Stomach (tissue), 9 donors: ENCODE results near the gene AFF4. TPM values are rescaled to one million over a fixed set of nuclear protein-coding genes. Genes with fewer than 3 reads are reported as not detected.

ENCODE experiments used
- DNase-seq, 2 donors: peaks; one replicate each; pipeline versions ENCODE4 v3.0.0 to v3.0.0-alpha.2; 2013 to 2019
- H3K27ac ChIP-seq, 5 donors: fragments of 200-600 bp in 4 of 5; sonication (generic) in 4 of 5; one replicate each; pipeline ENCODE4 v1.5.1; 2013 to 2019; ENCODE audit warnings: mild to moderate bottlenecking in 1 of 5, moderate library complexity in 1 of 5
- H3K27me3 ChIP-seq, 3 donors: fragments of 200-600 bp; sonication (generic); one replicate each; pipeline ENCODE4 v1.5.1; 2017 to 2019; ENCODE audit warnings: mixed run types in 1 of 3
- H3K36me3 ChIP-seq, 4 donors: fragments of 200-600 bp; sonication (generic); 1 replicate in 3 of 4; 2 replicates in 1 of 4; pipeline ENCODE4 v1.5.1; 2016 to 2019
- H3K4me1 ChIP-seq, 4 donors: fragments of 200-600 bp; sonication (generic); one replicate each; pipeline ENCODE4 v1.5.1; 2016 to 2019
- H3K4me3 ChIP-seq, 4 donors: fragments of 200-600 bp; sonication (generic) in 3 of 4; one replicate each; pipeline ENCODE4 v1.5.1; 2016 to 2019; ENCODE audit warnings: mild to moderate bottlenecking in 1 of 4
- H3K9me3 ChIP-seq, 4 donors: fragments of 200-600 bp; sonication (generic); one replicate each; pipeline ENCODE4 v1.5.1; 2016 to 2019
- CTCF ChIP-seq, 7 experiments: fragments of 450-650 bp in 4 of 7; fragments of 200-600 bp in 3 of 7; sonication (generic) in 3 of 7; IDR thresholded peaks; one replicate each; pipeline ENCODE4 v1.5.1; 2016 to 2019; ENCODE audit warnings: antibody characterized with exemption in 7 of 7, control low read depth in 2 of 7, mild to moderate bottlenecking in 1 of 7
- EP300 ChIP-seq: sonication (generic); formaldehyde crosslinking; IDR thresholded peaks from one replicate; pipeline ENCODE4 v1.6.1; 2017; ENCODE audit warnings: antibody characterized with exemption
- POLR2A ChIP-seq, 4 donors: fragments of 450-650 bp; IDR thresholded peaks; one replicate each; pipeline ENCODE4 v1.6.1; 2016; ENCODE audit warnings: antibody characterized with exemption in 4 of 4, control low read depth in 2 of 4, mild to moderate bottlenecking in 1 of 4, moderate library complexity in 1 of 4
- POLR2AphosphoS5 ChIP-seq, 3 donors: sonication (generic); formaldehyde crosslinking; IDR thresholded peaks; one replicate each; pipeline ENCODE4 v1.6.1; 2016; ENCODE audit warnings: antibody characterized with exemption in 3 of 3
- WGBS, 5 donors: extraction: QIAGEN DNeasy Blood & Tissue Kit in 3 of 5; methylation state at CpG; one replicate each; pipeline versions ENCODE4 v1.1.5 to v1.1.7; 2013 to 2018; 5-methylcytosine and 5-hydroxymethylcytosine counted together
- intact Hi-C: fragments of 100-400 bp; cut with DNase I; formaldehyde crosslinking; loops from one replicate; pipeline ENCODE4 v1.15.1; 2023; ENCODE audit warnings: low total_unique reads
- polyA plus RNA-seq, 3 donors: library from polyadenylated mRNA; stranded (reverse); fragments of 200-250 nt; gene quantifications; one replicate each; pipeline ENCODE4 v1.2.3, GENCODE V29; 2013
- total RNA-seq, 5 donors: library from RNA; depleted of rRNA; stranded (reverse); fragments of >200 nt; gene quantifications; one replicate each; pipeline versions ENCODE4 v1.1.0 to v1.2.3, GENCODE V29; 2014 to 2016
- donor health status: healthy with polysubstance abuse.
- donor health status: Bipolar disorder and iron deficiency.
- donor health status: healthy.

AFF4 gene
- total and polyA plus RNA-seq, 8 donors, result 7.0 to 133 (median 50.9) TPM

GRCh38 chr5:132909702-132910101 is 53.7 kb downstream of the AFF4 start:
- peaks cover 17 to 59% (median 49%) of the 10 kb centered on the region in 4 donors for H3K36me3 ChIP-seq
- DNase-seq, result no peak
- intact Hi-C loops, result no loop called here
- TF ChIP-seq POLR2A (IDR thresholded peaks at IDR 0.05) (no peak), POLR2AphosphoS5 (IDR thresholded peaks at IDR 0.05) (no peak), EP300 (no peak), CTCF (IDR thresholded peaks at IDR 0.05) (no peak)
- H3K27me3 ChIP-seq, result no peaks in the 10 kb centered on the region
- H3K4me3 ChIP-seq, result no peak overlapping the region
- H3K4me1 ChIP-seq, result peaks cover 0 to 17% (median 7%) of the 10 kb centered on the region in 4 donors
- no peaks in the 10 kb centered on the region for H3K9me3 ChIP-seq
- H3K27ac ChIP-seq, result no peak overlapping the region
- 90 to 98% (median 95%) methylated on average over 1 of the region's 1 CpG for WGBS, 5 donors

GRCh38 chr5:132907161-132907560 is 56.3 kb downstream of the AFF4 start:
- WGBS, 5 donors, result 72 to 88% (median 79%) methylated on average over 2 of the region's 2 CpGs
- TF ChIP-seq EP300 (no peak), POLR2A (IDR thresholded peaks at IDR 0.05) (no peak), CTCF (IDR thresholded peaks at IDR 0.05) (no peak), POLR2AphosphoS5 (IDR thresholded peaks at IDR 0.05) (no peak)
- H3K9me3 ChIP-seq, result no peaks in the 10 kb centered on the region
- no peak overlapping the region for H3K4me3 ChIP-seq
- intact Hi-C loops, result no loop called here
- H3K36me3 ChIP-seq, result peaks cover 5 to 55% (median 46%) of the 10 kb centered on the region in 4 donors
- H3K27me3 ChIP-seq, result no peaks in the 10 kb centered on the region
- no peak for DNase-seq
- peaks cover 0 to 17% (median 7%) of the 10 kb centered on the region in 4 donors for H3K4me1 ChIP-seq
- H3K27ac ChIP-seq, result no peak overlapping the region

- Histone ChIP-seq H3K9me3 (no peaks in the 10 kb centered on the region), H3K4me3 (no peak overlapping the region), H3K4me1 (peaks cover 0 to 22% (median 9%) of the 10 kb centered on the region in 4 donors), H3K27me3 (no peaks in the 10 kb centered on the region), H3K36me3 (peaks cover 0 to 55% (median 50%) of the 10 kb centered on the region in 4 donors), H3K27ac (no peak overlapping the region)
- no peak for DNase-seq
- intact Hi-C loops, result no loop called here
- TF ChIP-seq POLR2AphosphoS5 (IDR thresholded peaks at IDR 0.05) (peak in 2 of 3 donors; percentile 38 to 42), EP300 (no peak)
- 31 to 57% (median 41%) methylated on average over 2 of the region's 2 CpGs for WGBS, 5 donors
Observed at GRCh38 chr5:132905938-132906337, 57.5 kb downstream of the AFF4 start.

- WGBS, 5 donors, result 95 to 100% (median 99%) methylated on average over 3 of the region's 3 CpGs
- peak in 1 of 2 donors; percentile 9 for DNase-seq
Observed at GRCh38 chr5:132901730-132902129, 61.7 kb downstream of the AFF4 start.

More at GRCh38 chr5:132901730-132902129, 61.7 kb downstream of the AFF4 start:
- no peak overlapping the region for H3K4me3 ChIP-seq
- no peaks in the 10 kb centered on the region for H3K9me3 ChIP-seq
- TF ChIP-seq POLR2A (IDR thresholded peaks at IDR 0.05) (no peak), EP300 (no peak), CTCF (IDR thresholded peaks at IDR 0.05) (no peak), POLR2AphosphoS5 (IDR thresholded peaks at IDR 0.05) (no peak)
- H3K36me3 ChIP-seq, result peaks cover 7 to 65% (median 60%) of the 10 kb centered on the region in 4 donors
- peaks cover 0 to 21% (median 10%) of the 10 kb centered on the region in 4 donors for H3K4me1 ChIP-seq
- H3K27me3 ChIP-seq, result no peaks in the 10 kb centered on the region
- intact Hi-C loops, result no loop called here
- H3K27ac ChIP-seq, result no peak overlapping the region
